ENCODE results near the gene PSEN1. TPM values are rescaled to one million over a fixed set of nuclear protein-coding genes. Genes with fewer than 3 reads are reported as not detected.
A peak's percentile ranks its signal among the peaks of the same experiment; 100 is the strongest.

Gene PSEN1
- total and polyA plus RNA-seq, 2 experiments from 2014 or later, result 14.6 to 35.7 TPM

DNA sequence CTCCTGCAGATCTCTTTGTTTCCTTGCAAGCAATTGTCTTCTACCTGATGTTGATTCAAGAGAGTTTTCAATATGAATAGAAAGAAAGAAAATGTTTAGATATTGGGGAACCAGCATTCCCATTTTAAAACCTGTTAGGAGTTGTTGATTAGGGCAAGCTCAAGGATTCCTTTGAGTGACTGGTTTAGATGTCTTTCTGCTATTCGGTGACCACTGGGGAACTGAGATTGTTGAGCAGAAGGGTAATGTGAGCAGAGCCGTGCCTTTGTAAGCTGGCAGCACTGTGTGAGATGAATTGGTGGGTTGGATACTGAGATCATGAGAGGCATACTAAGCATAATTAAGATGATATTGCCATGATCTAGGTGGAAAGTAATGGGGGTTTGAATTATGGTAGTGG, 61.9 kb downstream of the PSEN1 start:
- Mint-ChIP-seq H3K9me3 (no peaks in the 10 kb centered on the region), H3K4me1 (peaks cover 16% of the 10 kb centered on the region), H3K36me3 (ENCODE audit: low read depth) (peaks cover 43% of the 10 kb centered on the region), H3K27me3 (ENCODE audit: insufficient read depth, low read depth, poor library complexity) (peaks cover 3% of the 10 kb centered on the region), H3K27ac (no peak overlapping the region), H3K4me3 (no peak overlapping the region)
- H3F3A ChIP-seq (replicated peaks; ENCODE audit: low read depth), result no peaks in the 10 kb centered on the region; the same call in 1 of the 2 replicates
- H3K4me3 ChIP-seq, result no peak overlapping the region
- no peaks in the 10 kb centered on the region for H3K79me2 ChIP-seq (replicated peaks; ENCODE audit: insufficient read depth)
- H4K20me1 ChIP-seq (replicated peaks; ENCODE audit: insufficient read depth), result peaks cover 9% of the 10 kb centered on the region; the same call in 1 of the 2 replicates
- peak; percentile 42 for DNase-seq (ENCODE audit: low spot score)
- H3K27ac ChIP-seq (ENCODE audit: low read depth), result no peak overlapping the region
- H3K27me3 ChIP-seq (ENCODE audit: insufficient read depth), result no peaks in the 10 kb centered on the region
- no peaks in the 10 kb centered on the region; the same call in 1 of the 2 replicates for H3K36me3 ChIP-seq (ENCODE audit: insufficient read depth)
- TF ChIP-seq, protein P1, sequence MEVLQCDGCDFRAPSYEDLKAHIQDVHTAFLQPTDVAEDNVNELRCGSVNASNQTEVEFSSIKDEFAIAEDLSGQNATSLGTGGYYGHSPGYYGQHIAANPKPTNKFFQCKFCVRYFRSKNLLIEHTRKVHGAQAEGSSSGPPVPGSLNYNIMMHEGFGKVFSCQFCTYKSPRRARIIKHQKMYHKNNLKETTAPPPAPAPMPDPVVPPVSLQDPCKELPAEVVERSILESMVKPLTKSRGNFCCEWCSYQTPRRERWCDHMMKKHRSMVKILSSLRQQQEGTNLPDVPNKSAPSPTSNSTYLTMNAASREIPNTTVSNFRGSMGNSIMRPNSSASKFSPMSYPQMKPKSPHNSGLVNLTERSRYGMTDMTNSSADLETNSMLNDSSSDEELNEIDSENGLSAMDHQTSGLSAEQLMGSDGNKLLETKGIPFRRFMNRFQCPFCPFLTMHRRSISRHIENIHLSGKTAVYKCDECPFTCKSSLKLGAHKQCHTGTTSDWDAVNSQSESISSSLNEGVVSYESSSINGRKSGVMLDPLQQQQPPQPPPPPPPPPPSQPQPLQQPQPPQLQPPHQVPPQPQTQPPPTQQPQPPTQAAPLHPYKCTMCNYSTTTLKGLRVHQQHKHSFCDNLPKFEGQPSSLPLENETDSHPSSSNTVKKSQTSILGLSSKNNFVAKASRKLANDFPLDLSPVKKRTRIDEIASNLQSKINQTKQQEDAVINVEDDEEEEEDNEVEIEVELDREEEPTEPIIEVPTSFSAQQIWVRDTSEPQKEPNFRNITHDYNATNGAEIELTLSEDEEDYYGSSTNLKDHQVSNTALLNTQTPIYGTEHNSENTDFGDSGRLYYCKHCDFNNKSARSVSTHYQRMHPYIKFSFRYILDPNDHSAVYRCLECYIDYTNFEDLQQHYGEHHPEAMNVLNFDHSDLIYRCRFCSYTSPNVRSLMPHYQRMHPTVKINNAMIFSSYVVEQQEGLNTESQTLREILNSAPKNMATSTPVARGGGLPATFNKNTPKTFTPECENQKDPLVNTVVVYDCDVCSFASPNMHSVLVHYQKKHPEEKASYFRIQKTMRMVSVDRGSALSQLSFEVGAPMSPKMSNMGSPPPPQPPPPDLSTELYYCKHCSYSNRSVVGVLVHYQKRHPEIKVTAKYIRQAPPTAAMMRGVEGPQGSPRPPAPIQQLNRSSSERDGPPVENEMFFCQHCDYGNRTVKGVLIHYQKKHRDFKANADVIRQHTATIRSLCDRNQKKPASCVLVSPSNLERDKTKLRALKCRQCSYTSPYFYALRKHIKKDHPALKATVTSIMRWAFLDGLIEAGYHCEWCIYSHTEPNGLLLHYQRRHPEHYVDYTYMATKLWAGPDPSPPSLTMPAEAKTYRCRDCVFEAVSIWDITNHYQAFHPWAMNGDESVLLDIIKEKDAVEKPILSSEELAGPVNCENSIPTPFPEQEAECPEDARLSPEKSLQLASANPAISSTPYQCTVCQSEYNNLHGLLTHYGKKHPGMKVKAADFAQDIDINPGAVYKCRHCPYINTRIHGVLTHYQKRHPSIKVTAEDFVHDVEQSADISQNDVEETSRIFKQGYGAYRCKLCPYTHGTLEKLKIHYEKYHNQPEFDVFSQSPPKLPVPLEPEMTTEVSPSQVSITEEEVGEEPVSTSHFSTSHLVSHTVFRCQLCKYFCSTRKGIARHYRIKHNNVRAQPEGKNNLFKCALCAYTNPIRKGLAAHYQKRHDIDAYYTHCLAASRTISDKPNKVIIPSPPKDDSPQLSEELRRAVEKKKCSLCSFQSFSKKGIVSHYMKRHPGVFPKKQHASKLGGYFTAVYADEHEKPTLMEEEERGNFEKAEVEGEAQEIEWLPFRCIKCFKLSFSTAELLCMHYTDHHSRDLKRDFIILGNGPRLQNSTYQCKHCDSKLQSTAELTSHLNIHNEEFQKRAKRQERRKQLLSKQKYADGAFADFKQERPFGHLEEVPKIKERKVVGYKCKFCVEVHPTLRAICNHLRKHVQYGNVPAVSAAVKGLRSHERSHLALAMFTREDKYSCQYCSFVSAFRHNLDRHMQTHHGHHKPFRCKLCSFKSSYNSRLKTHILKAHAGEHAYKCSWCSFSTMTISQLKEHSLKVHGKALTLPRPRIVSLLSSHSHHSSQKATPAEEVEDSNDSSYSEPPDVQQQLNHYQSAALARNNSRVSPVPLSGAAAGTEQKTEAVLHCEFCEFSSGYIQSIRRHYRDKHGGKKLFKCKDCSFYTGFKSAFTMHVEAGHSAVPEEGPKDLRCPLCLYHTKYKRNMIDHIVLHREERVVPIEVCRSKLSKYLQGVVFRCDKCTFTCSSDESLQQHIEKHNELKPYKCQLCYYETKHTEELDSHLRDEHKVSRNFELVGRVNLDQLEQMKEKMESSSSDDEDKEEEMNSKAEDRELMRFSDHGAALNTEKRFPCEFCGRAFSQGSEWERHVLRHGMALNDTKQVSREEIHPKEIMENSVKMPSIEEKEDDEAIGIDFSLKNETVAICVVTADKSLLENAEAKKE (CRISPR knock-in tag; IDR thresholded peaks at IDR 0.05), result no peak
- TF ChIP-seq POLR2AphosphoS5 (IDR thresholded peaks at IDR 0.05; ENCODE audit: low read depth) (no peak), EZH2 (IDR thresholded peaks at IDR 0.05; ENCODE audit: low read depth, unreplicated experiment) (no peak), REST (IDR thresholded peaks at IDR 0.05; ENCODE audit: unreplicated experiment) (no peak), CTCF (conservative IDR thresholded peaks at IDR 0.05; ENCODE audit: low read depth in 2 of 2) (no peak), STAT1 (IDR thresholded peaks at IDR 0.05; ENCODE audit: unreplicated experiment) (no peak), NANOG (IDR thresholded peaks at IDR 0.05; ENCODE audit: borderline replicate concordance) (no peak), JUNB (IDR thresholded peaks at IDR 0.05; ENCODE audit: unreplicated experiment) (no peak), ZNF331 (CRISPR knock-in tag; IDR thresholded peaks at IDR 0.05; ENCODE audit: low read depth) (no peak)
- peak; percentile 76 for ATAC-seq
- peak overlapping the region; percentile 34 for H3K4me2 ChIP-seq
- H3K9me2 ChIP-seq (ENCODE audit: insufficient read depth), result no peaks in the 10 kb centered on the region
- H2AFZ ChIP-seq, result no peak overlapping the region
- H3K4me1 ChIP-seq (ENCODE audit: insufficient read depth), result peaks cover 16% of the 10 kb centered on the region; the same call in 1 of the 2 replicates
